Neuronal stem cell (in vitro differentiated cells): ENCODE results near the gene CWF19L1.
A peak's percentile ranks its signal among the peaks of the same experiment; 100 is the strongest.

ENCODE experiments used
- DNase-seq: peaks from one replicate; pipeline ENCODE4 v3.0.0-alpha.2; 2013; ENCODE audit warnings: low spot score
- H2AFZ ChIP-seq: one replicate; pipeline ENCODE4 v1.6.1; 2013; ENCODE audit warnings: mild to moderate bottlenecking, low read length, inconsistent platforms
- H2AK5ac ChIP-seq: 2 replicates; pipeline ENCODE4 v1.6.1; 2013; ENCODE audit warnings: low read depth, mild to moderate bottlenecking, inconsistent platforms, low read length, moderate library complexity, mixed read lengths
- H2BK120ac ChIP-seq: 2 replicates; pipeline ENCODE4 v1.6.1; 2013; ENCODE audit warnings: low read depth, mild to moderate bottlenecking, inconsistent platforms, low read length, moderate library complexity, mixed read lengths
- H2BK12ac ChIP-seq: one replicate; pipeline ENCODE4 v1.6.1; 2013; ENCODE audit warnings: low read length, inconsistent platforms
- H2BK15ac ChIP-seq: 2 replicates; pipeline ENCODE4 v1.6.1; 2013; ENCODE audit warnings: mild to moderate bottlenecking, low read length, inconsistent platforms, mixed read lengths
- H2BK5ac ChIP-seq: one replicate; pipeline ENCODE4 v1.6.1; 2013; ENCODE audit warnings: inconsistent platforms, mild to moderate bottlenecking, low read length, moderate library complexity
- H3K14ac ChIP-seq: one replicate; pipeline ENCODE4 v1.6.1; 2013; ENCODE audit warnings: low read length, inconsistent platforms
- H3K18ac ChIP-seq: 2 replicates; pipeline ENCODE4 v1.6.1; 2013; ENCODE audit warnings: low read length, inconsistent platforms
- H3K23ac ChIP-seq: 2 replicates; pipeline ENCODE4 v1.6.1; 2013; ENCODE audit warnings: low read depth, mild to moderate bottlenecking, mixed read lengths, low read length, inconsistent platforms; ENCODE audit not compliant: poor library complexity
- H3K27ac ChIP-seq: replicated peaks from 3 replicates; pipeline ENCODE4 v1.5.1; 2013; ENCODE audit warnings: low read length, inconsistent platforms
- H3K27me3 ChIP-seq, 3 experiments: 2 replicates each; pipeline ENCODE4 v1.6.1; 2013; ENCODE audit warnings: low read length in 3 of 3, mild to moderate bottlenecking in 2 of 3, inconsistent platforms in 1 of 3, low read depth in 1 of 3, mixed read lengths in 1 of 3, moderate library complexity in 1 of 3; ENCODE audit not compliant: control insufficient read depth in 3 of 3, insufficient read depth in 3 of 3
- H3K36me3 ChIP-seq, 2 donors: replicated peaks in 1 of 2; 2 replicates each; pipeline ENCODE4 v1.6.1; 2013; ENCODE audit warnings: low read length in 2 of 2; ENCODE audit not compliant: control insufficient read depth in 2 of 2, insufficient read depth in 2 of 2
- H3K4ac ChIP-seq: 2 replicates; pipeline ENCODE4 v1.6.1; 2013; ENCODE audit warnings: inconsistent platforms, mild to moderate bottlenecking, low read length, moderate library complexity
- H3K4me1 ChIP-seq, 2 donors: 1 replicate in 1 of 2; 2 replicates in 1 of 2; pipeline ENCODE4 v1.6.1; 2013; ENCODE audit warnings: low read length in 2 of 2, low read depth in 1 of 2; ENCODE audit not compliant: control insufficient read depth in 2 of 2, insufficient read depth in 1 of 2
- H3K4me2 ChIP-seq: one replicate; pipeline ENCODE4 v1.6.1; 2013; ENCODE audit warnings: mild to moderate bottlenecking, low read length, inconsistent platforms; ENCODE audit not compliant: insufficient read depth, poor library complexity, severe bottlenecking
- H3K4me3 ChIP-seq, 2 donors: 2 replicates each; pipeline ENCODE4 v1.5.1; 2013; ENCODE audit warnings: low read length in 2 of 2, mild to moderate bottlenecking in 2 of 2, inconsistent platforms in 1 of 2, moderate library complexity in 1 of 2
- H3K79me1 ChIP-seq: one replicate; pipeline ENCODE4 v1.6.1; 2013; ENCODE audit warnings: low read depth, mild to moderate bottlenecking, inconsistent platforms, low read length, moderate library complexity
- H3K9ac ChIP-seq: one replicate; pipeline ENCODE4 v1.6.1; 2013; ENCODE audit warnings: mild to moderate bottlenecking, low read depth, low read length, inconsistent platforms; ENCODE audit not compliant: poor library complexity
- H3K9me3 ChIP-seq, 2 donors: replicated peaks in 1 of 2; 2 replicates each; pipeline versions ENCODE3 to v1.6.1; 2013; ENCODE audit warnings: low read length in 2 of 2, mild to moderate bottlenecking in 2 of 2, inconsistent platforms in 1 of 2, low read depth in 1 of 2, mixed read lengths in 1 of 2, moderate library complexity in 1 of 2; ENCODE audit not compliant: control insufficient read depth in 2 of 2, insufficient read depth in 1 of 2
- H4K8ac ChIP-seq: one replicate; pipeline ENCODE4 v1.6.1; 2013; ENCODE audit warnings: low read depth, mild to moderate bottlenecking, inconsistent platforms, low read length, moderate library complexity
- H4K91ac ChIP-seq: one replicate; pipeline ENCODE4 v1.6.1; 2013; ENCODE audit warnings: low read length, low read depth, mild to moderate bottlenecking, inconsistent platforms; ENCODE audit not compliant: poor library complexity
- WGBS, 2 donors: extraction: QIAGEN DNeasy Blood & Tissue Kit; methylation state at CpG; one replicate each; pipeline ENCODE4 v1.1.7; 2013; ENCODE audit warnings: missing lambda C conversion rate in 2 of 2, mixed read lengths in 1 of 2; ENCODE audit not compliant: insufficient read length in 2 of 2, insufficient replicate concordance in 1 of 2; ENCODE audit errors: extremely low coverage in 2 of 2; 5-methylcytosine and 5-hydroxymethylcytosine counted together

CWF19L1 gene

DNA sequence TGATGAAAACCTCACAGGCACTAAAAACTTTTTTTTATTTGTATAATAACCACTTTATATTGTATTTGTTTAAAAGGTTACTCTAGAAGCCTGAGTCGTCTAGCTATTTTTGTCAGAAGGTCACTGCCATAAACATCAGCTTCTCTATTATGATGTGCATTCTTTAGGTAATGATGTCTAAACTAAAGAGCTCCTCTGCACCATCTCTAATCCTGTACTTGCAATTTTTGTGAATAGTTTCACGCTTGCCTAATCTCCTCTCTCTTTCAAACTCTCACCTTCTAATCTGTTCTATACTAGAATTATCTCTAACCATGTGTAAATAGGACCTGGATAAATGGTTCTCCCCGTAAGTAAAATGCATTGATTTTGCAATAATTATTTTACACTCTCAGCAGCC is 27.6 kb downstream of the CWF19L1 start:
- Histone ChIP-seq H3K36me3 (peaks cover 11 to 86% of the 10 kb centered on the region in 2 donors), H2BK120ac (no peak overlapping the region), H3K4me2 (no peak overlapping the region), H3K27ac (no peak overlapping the region), H2AK5ac (no peak overlapping the region), H3K4me3 (no peak overlapping the region), H3K23ac (no peak overlapping the region), H3K27me3 (no peaks in the 10 kb centered on the region), H3K18ac (no peak overlapping the region), H4K8ac (no peak overlapping the region), H3K9ac (no peak overlapping the region), H3K79me1 (no peaks in the 10 kb centered on the region), H2BK12ac (no peak overlapping the region), H3K4me1 (no peaks in the 10 kb centered on the region), H2BK15ac (no peak overlapping the region), H3K4ac (no peak overlapping the region), H4K91ac (no peak overlapping the region), H3K14ac (no peak overlapping the region), H2AFZ (no peak overlapping the region), H3K9me3 (no peaks in the 10 kb centered on the region), H2BK5ac (no peak overlapping the region)
- WGBS, 2 donors = no CpG with 5 or more reads among the region's 3 CpGs
- DNase-seq = no peak

DNA sequence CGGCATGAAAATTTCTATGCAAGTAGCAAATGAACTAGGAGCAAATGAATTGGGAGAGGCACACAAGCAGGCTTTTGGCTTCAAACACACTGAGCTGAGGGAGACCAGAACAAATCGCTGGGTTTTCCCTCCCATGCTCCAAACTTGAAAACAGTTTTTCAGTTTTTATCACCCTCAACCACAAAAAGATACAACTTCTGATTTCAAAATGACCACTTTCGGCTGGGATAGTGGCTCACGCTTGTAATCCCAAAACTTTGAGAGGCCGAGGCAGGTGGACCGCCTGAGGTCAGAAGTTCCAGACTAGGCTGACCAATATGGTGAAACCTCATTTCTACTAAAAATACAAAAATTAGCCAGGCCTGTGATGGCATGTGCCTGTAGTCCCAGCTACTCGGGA is 29.0 kb downstream of the CWF19L1 start:
- Histone ChIP-seq H3K9me3 (no peaks in the 10 kb centered on the region), H2BK120ac (no peak overlapping the region), H3K4me1 (no peaks in the 10 kb centered on the region), H3K9ac (no peak overlapping the region), H3K14ac (no peak overlapping the region), H3K18ac (no peak overlapping the region), H4K91ac (no peak overlapping the region), H2AFZ (no peak overlapping the region), H4K8ac (no peak overlapping the region), H3K23ac (no peak overlapping the region), H2BK5ac (no peak overlapping the region), H3K27me3 (no peaks in the 10 kb centered on the region), H3K4me3 (no peak overlapping the region), H3K36me3 (peaks cover 7 to 86% of the 10 kb centered on the region in 2 donors), H3K79me1 (no peaks in the 10 kb centered on the region), H2BK12ac (no peak overlapping the region), H2BK15ac (no peak overlapping the region), H2AK5ac (no peak overlapping the region), H3K4ac (no peak overlapping the region), H3K4me2 (no peak overlapping the region), H3K27ac (no peak overlapping the region)
- WGBS, 2 donors = no CpG with 5 or more reads among the region's 7 CpGs
- DNase-seq = no peak

DNA sequence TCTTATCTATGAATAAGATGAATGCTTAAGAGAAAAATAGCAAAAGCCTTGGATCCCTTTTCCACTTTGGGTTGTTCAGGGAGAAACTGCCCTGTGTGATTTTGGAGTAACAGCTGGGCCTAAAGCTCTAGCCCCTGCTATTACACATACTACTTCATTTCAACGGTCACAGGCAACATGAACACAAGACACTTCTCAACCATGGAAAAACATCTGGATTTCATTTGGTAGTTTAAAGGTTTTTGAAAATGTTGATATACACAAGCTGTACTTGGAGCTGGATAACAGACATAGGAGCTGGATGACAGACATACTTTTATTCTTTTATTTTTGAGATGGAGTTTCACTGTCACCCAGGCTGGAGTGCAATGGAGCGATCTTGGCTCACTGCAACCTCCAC is 35.3 kb downstream of the CWF19L1 start:
- Histone ChIP-seq H2AFZ (no peak overlapping the region), H3K4ac (no peak overlapping the region), H3K36me3 (peaks cover 7 to 58% of the 10 kb centered on the region in 2 donors), H3K18ac (no peak overlapping the region), H2BK5ac (no peak overlapping the region), H4K8ac (no peak overlapping the region), H3K27me3 (peaks cover 0 to 2% (median 0%) of the 10 kb centered on the region in 3 experiments), H4K91ac (no peak overlapping the region), H3K14ac (no peak overlapping the region), H3K4me1 (peaks cover 1 to 3% of the 10 kb centered on the region in 2 donors), H3K9ac (no peak overlapping the region), H2AK5ac (no peak overlapping the region), H3K79me1 (peaks cover 7% of the 10 kb centered on the region), H3K27ac (no peak overlapping the region), H2BK12ac (no peak overlapping the region), H2BK15ac (no peak overlapping the region), H3K4me2 (no peak overlapping the region), H2BK120ac (no peak overlapping the region), H3K9me3 (peaks cover 0 to 2% of the 10 kb centered on the region in 2 donors), H3K4me3 (no peak overlapping the region), H3K23ac (no peak overlapping the region)
- no peak for DNase-seq
- WGBS, 2 donors = no CpG with 5 or more reads among the region's 2 CpGs

DNA sequence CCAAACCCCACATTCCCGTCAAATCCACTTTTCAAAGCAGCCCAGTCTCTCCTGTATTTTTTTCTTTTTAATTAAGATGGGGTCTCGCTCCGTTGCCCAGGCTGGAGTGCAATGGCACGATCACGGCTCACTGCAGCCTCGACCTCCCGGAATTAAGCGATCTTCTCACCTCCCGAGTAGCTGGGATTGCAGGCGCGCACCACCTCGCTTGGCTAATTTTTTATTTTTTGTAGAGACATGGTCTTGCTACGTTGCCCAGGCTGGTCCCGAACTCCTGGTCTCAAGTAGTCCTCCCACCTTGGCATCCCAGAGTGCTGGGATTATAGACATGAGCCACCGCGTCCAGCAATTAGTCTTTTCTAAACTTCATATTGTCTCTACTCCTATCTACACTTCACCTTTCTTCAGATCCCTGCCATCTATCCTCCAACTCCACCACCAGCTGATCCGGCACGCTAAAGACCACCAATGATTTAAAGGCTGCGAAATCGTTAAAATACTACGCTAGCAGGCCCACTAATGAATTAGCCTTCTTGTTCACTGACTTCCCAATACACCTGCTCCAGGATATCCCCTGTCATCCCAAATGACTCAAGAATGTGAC is 37.5 kb downstream of the CWF19L1 start:
- H3K27me3 ChIP-seq = peaks cover 0 to 2% (median 0%) of the 10 kb centered on the region in 3 experiments
- no peak overlapping the region for H3K14ac ChIP-seq
- no peak overlapping the region for H3K4ac ChIP-seq
- DNase-seq = no peak
- no peak overlapping the region for H2BK12ac ChIP-seq
- no peak overlapping the region for H3K9ac ChIP-seq
- no peak overlapping the region for H2AK5ac ChIP-seq
- H3K79me1 ChIP-seq = peaks cover 7% of the 10 kb centered on the region
- no peak overlapping the region for H2BK5ac ChIP-seq
- H3K18ac ChIP-seq = no peak overlapping the region
- peak overlapping the region; percentile 65 to 88 for H3K4me3 ChIP-seq
- no peak overlapping the region for H3K27ac ChIP-seq
- peak overlapping the region; percentile 46 for H3K4me2 ChIP-seq
- H4K91ac ChIP-seq = no peak overlapping the region
- peaks cover 0 to 2% of the 10 kb centered on the region in 2 donors for H3K9me3 ChIP-seq
- peaks cover 8 to 50% of the 10 kb centered on the region in 2 donors for H3K36me3 ChIP-seq
- H2BK120ac ChIP-seq = no peak overlapping the region
- no peak overlapping the region for H3K23ac ChIP-seq
- H2BK15ac ChIP-seq = no peak overlapping the region
- no peak overlapping the region for H4K8ac ChIP-seq
- peaks cover 1 to 3% of the 10 kb centered on the region in 2 donors for H3K4me1 ChIP-seq
- WGBS, 2 donors = no CpG with 5 or more reads among the region's 21 CpGs
- peak overlapping the region; percentile 94 for H2AFZ ChIP-seq
